Posterior vena cava (tissue), 2 donors: ENCODE data around the gene GLIS1. TPM values are rescaled to one million over a fixed set of nuclear protein-coding genes. Genes with fewer than 3 reads are reported as not detected.

Experiments
- DNase-seq: peaks from one replicate; pipeline ENCODE4 v3.0.0-alpha.2; 2020; ENCODE audit warnings: low spot score
- intact Hi-C, 2 donors: fragments of 100-400 bp; cut with DNase I; formaldehyde crosslinking; loops; one replicate each; pipeline versions ENCODE4 v1.14.1 to v1.14.2; 2022 to 2023
- total RNA-seq, 2 donors: library from RNA; stranded (reverse); fragmentation: NEBNext Ultra II Directional; extraction: Animal tissue kit (Norgen Biotek cat#: 25700); gene quantifications; one replicate each; pipeline ENCODE4 v1.2.1, GENCODE V29; 2021
- donor health status: DM: yes; HTN: yes; CAD: no.
- donor health status: DM: yes; HTN: yes; CAD: no.

The GLIS1 gene
- total RNA-seq, 2 donors from 2014 or later: 0.74 to 1.7 TPM

GRCh38 chr1:53738205-53739108, 507 bp downstream of the GLIS1 start:
- intact Hi-C loops: no loop called here
- no peak for DNase-seq

GRCh38 chr1:53737648-53738204, 1.2 kb downstream of the GLIS1 start:
- intact Hi-C loops: no loop called here
- no peak for DNase-seq

GRCh38 chr1:53736290-53736689, 2.7 kb downstream of the GLIS1 start:
- intact Hi-C loops: no loop called here
- no peak for DNase-seq

GRCh38 chr1:53735681-53736080, 3.3 kb downstream of the GLIS1 start:
- no peak for DNase-seq
- intact Hi-C loops: no loop called here

- intact Hi-C loops: no loop called here
- DNase-seq: no peak
Measured at GRCh38 chr1:53735261-53735660, 3.7 kb downstream of the GLIS1 start.

GRCh38 chr1:53734650-53735211, 4.2 kb downstream of the GLIS1 start:
- intact Hi-C loops: no loop called here
- DNase-seq: no peak

- no peak for DNase-seq
- intact Hi-C loops: no loop called here
Measured at GRCh38 chr1:53733975-53734649, 4.9 kb downstream of the GLIS1 start.

- intact Hi-C loops: no loop called here
- DNase-seq: no peak
Measured at GRCh38 chr1:53733447-53733931, 5.5 kb downstream of the GLIS1 start.

GRCh38 chr1:53732912-53733317, 6.0 kb downstream of the GLIS1 start:
- intact Hi-C loops: no loop called here
- no peak for DNase-seq

GRCh38 chr1:53732409-53732808, 6.6 kb downstream of the GLIS1 start:
- intact Hi-C loops: no loop called here
- DNase-seq: no peak

- no peak for DNase-seq
- intact Hi-C loops: no loop called here
Measured at GRCh38 chr1:53731779-53732305, 7.1 kb downstream of the GLIS1 start.

GRCh38 chr1:53731043-53731600, 7.8 kb downstream of the GLIS1 start:
- no peak for DNase-seq
- intact Hi-C loops: no loop called here

GRCh38 chr1:53730224-53730865, 8.6 kb downstream of the GLIS1 start:
- DNase-seq: no peak
- intact Hi-C loops: no loop called here

- DNase-seq: no peak
- intact Hi-C loops: no loop called here
Measured at GRCh38 chr1:53729456-53730223, 9.3 kb downstream of the GLIS1 start.

GRCh38 chr1:53728702-53729455, 10.1 kb downstream of the GLIS1 start:
- no peak for DNase-seq
- intact Hi-C loops: no loop called here

- intact Hi-C loops: no loop called here
- no peak for DNase-seq
Measured at GRCh38 chr1:53728196-53728595, 10.8 kb downstream of the GLIS1 start.

GRCh38 chr1:53727461-53728092, 11.4 kb downstream of the GLIS1 start:
- intact Hi-C loops: no loop called here
- no peak for DNase-seq
